H9 (cell line): ENCODE measurements around the gene ADIG. TPM values are rescaled to one million over a fixed set of nuclear protein-coding genes. Genes with fewer than 3 reads are reported as not detected.

Experiments
- DNase-seq: peaks from one replicate; pipeline ENCODE4 v3.0.0-alpha.2; 2017
- H2AFZ ChIP-seq: one replicate; pipeline ENCODE4 v1.6.1; 2013; ENCODE audit warnings: mild to moderate bottlenecking, low read length, control low read depth, moderate library complexity
- H2AK5ac ChIP-seq: 2 replicates; pipeline ENCODE4 v1.6.1; 2013; ENCODE audit warnings: low read length, control low read depth, mixed read lengths; ENCODE audit not compliant: insufficient read length
- H2BK120ac ChIP-seq: one replicate; pipeline ENCODE4 v1.6.1; 2013; ENCODE audit warnings: low read depth, mild to moderate bottlenecking, low read length, control low read depth, inconsistent platforms; ENCODE audit not compliant: poor library complexity, severe bottlenecking
- H2BK12ac ChIP-seq: 2 replicates; pipeline ENCODE4 v1.6.1; 2013; ENCODE audit warnings: low read length, control low read depth, mixed read lengths, low read depth; ENCODE audit not compliant: insufficient read length
- H2BK15ac ChIP-seq: 2 replicates; pipeline ENCODE4 v1.6.1; 2013; ENCODE audit warnings: low read depth, low read length, control low read depth
- H2BK20ac ChIP-seq: one replicate; pipeline ENCODE4 v1.6.1; 2013; ENCODE audit warnings: low read depth, mild to moderate bottlenecking, low read length, control low read depth, inconsistent platforms; ENCODE audit not compliant: poor library complexity, severe bottlenecking
- H2BK5ac ChIP-seq: 2 replicates; pipeline ENCODE4 v1.6.1; 2013; ENCODE audit warnings: low read length, control low read depth, mixed read lengths; ENCODE audit not compliant: insufficient read length
- H3K14ac ChIP-seq: 2 replicates; pipeline ENCODE4 v1.6.1; 2013; ENCODE audit warnings: low read length, control low read depth; ENCODE audit not compliant: insufficient read depth
- H3K18ac ChIP-seq: 2 replicates; pipeline ENCODE4 v1.6.1; 2013; ENCODE audit warnings: low read depth, mild to moderate bottlenecking, mixed read lengths, low read length, control low read depth; ENCODE audit not compliant: insufficient read length
- H3K23ac ChIP-seq: 2 replicates; pipeline ENCODE4 v1.6.1; 2013; ENCODE audit warnings: low read length, control low read depth, mixed read lengths, low read depth; ENCODE audit not compliant: insufficient read length
- H3K23me2 ChIP-seq: 2 replicates; pipeline ENCODE4 v1.6.1; 2013; ENCODE audit warnings: low read depth, mild to moderate bottlenecking, mixed read lengths, low read length, control low read depth; ENCODE audit not compliant: insufficient read length, poor library complexity, severe bottlenecking
- H3K27ac ChIP-seq: 2 replicates; pipeline ENCODE4 v1.5.1; 2013; ENCODE audit warnings: low read length, control low read depth, mixed read lengths, low read depth; ENCODE audit not compliant: insufficient read length
- H3K27me3 ChIP-seq: 2 replicates; pipeline ENCODE4 v1.6.1; 2013; ENCODE audit warnings: low read length, control low read depth, inconsistent platforms; ENCODE audit not compliant: insufficient read depth
- H3K4ac ChIP-seq: 2 replicates; pipeline ENCODE4 v1.6.1; 2013; ENCODE audit warnings: low read depth, mild to moderate bottlenecking, control low read depth, inconsistent platforms, low read length, moderate library complexity
- H3K4me1 ChIP-seq: 2 replicates; pipeline ENCODE4 v1.6.1; 2013; ENCODE audit warnings: low read length, control low read depth, inconsistent platforms; ENCODE audit not compliant: insufficient read depth
- H3K4me2 ChIP-seq: 2 replicates; pipeline ENCODE4 v1.6.1; 2013; ENCODE audit warnings: low read length, control low read depth, mixed read lengths; ENCODE audit not compliant: insufficient read length, insufficient read depth
- H3K56ac ChIP-seq: 2 replicates; pipeline ENCODE4 v1.6.1; 2013; ENCODE audit warnings: low read depth, mild to moderate bottlenecking, mixed read lengths, low read length, control low read depth; ENCODE audit not compliant: insufficient read length
- H3K79me1 ChIP-seq: 2 replicates; pipeline ENCODE4 v1.6.1; 2013; ENCODE audit warnings: low read depth, mild to moderate bottlenecking, moderate library complexity, low read length, control low read depth, inconsistent platforms; ENCODE audit not compliant: insufficient read depth, poor library complexity, severe bottlenecking
- H3K79me2 ChIP-seq: 2 replicates; pipeline ENCODE4 v1.6.1; 2013; ENCODE audit warnings: low read length, control low read depth, inconsistent platforms; ENCODE audit not compliant: insufficient read depth
- H3K9ac ChIP-seq: 2 replicates; pipeline ENCODE4 v1.6.1; 2013; ENCODE audit warnings: low read length, control low read depth, mixed read lengths; ENCODE audit not compliant: insufficient read length; ENCODE audit errors: extremely low read depth
- H3K9me3 ChIP-seq: one replicate; pipeline ENCODE4 v1.6.1; 2013; ENCODE audit warnings: low read depth, low read length, inconsistent platforms; ENCODE audit not compliant: control insufficient read depth
- H3T11ph ChIP-seq: one replicate; pipeline ENCODE4 v1.6.1; 2013; ENCODE audit warnings: mild to moderate bottlenecking, low read length, control low read depth, inconsistent platforms
- H4K20me1 ChIP-seq: one replicate; pipeline ENCODE4 v1.6.1; 2013; ENCODE audit not compliant: control insufficient read depth, insufficient read length, insufficient read depth
- H4K5ac ChIP-seq: 2 replicates; pipeline ENCODE4 v1.6.1; 2013; ENCODE audit warnings: low read depth, mild to moderate bottlenecking, mixed read lengths, low read length, control low read depth; ENCODE audit not compliant: insufficient read length
- H4K8ac ChIP-seq: replicated peaks from 2 replicates; pipeline ENCODE4 v1.6.1; 2013; ENCODE audit warnings: low read length, control low read depth, mixed read lengths, low read depth; ENCODE audit not compliant: insufficient read length
- H4K91ac ChIP-seq: 2 replicates; pipeline ENCODE4 v1.6.1; 2013; ENCODE audit warnings: low read depth, mild to moderate bottlenecking, moderate library complexity, mixed read lengths, low read length, control low read depth; ENCODE audit not compliant: insufficient read length
- H3K27ac Mint-ChIP-seq, 3 experiments: 2 replicates in 2 of 3; 3 replicates in 1 of 3; pipeline ENCODE4 v1.8.0; 2020 to 2021; ENCODE audit warnings: mixed read lengths in 3 of 3, mild to moderate bottlenecking in 1 of 3, moderate library complexity in 1 of 3
- H3K27me3 Mint-ChIP-seq: 2 replicates; pipeline ENCODE4 v1.8.0; 2021; ENCODE audit warnings: low read depth, mild to moderate bottlenecking, moderate library complexity, mixed read lengths
- H3K36me3 Mint-ChIP-seq, 3 experiments: 2 replicates in 2 of 3; 3 replicates in 1 of 3; pipeline ENCODE4 v1.8.0; 2020 to 2021; ENCODE audit warnings: low read depth in 3 of 3, mixed read lengths in 3 of 3; ENCODE audit not compliant: insufficient read depth in 1 of 3
- H3K4me1 Mint-ChIP-seq, 2 experiments: 2 replicates each; pipeline ENCODE4 v1.8.0; 2020; ENCODE audit warnings: mixed read lengths in 2 of 2
- H3K4me3 Mint-ChIP-seq, 2 experiments: 2 replicates in 1 of 2; 3 replicates in 1 of 2; pipeline ENCODE4 v1.8.0; 2020 to 2021; ENCODE audit warnings: mild to moderate bottlenecking in 2 of 2, mixed read lengths in 2 of 2, moderate library complexity in 1 of 2
- H3K9me3 Mint-ChIP-seq, 2 experiments: 2 replicates in 1 of 2; 3 replicates in 1 of 2; pipeline ENCODE4 v1.8.0; 2020; ENCODE audit warnings: mild to moderate bottlenecking in 2 of 2, mixed read lengths in 2 of 2, moderate library complexity in 1 of 2
- WGBS: extraction: QIAGEN DNeasy Blood & Tissue Kit; methylation state at CpG from one replicate; pipeline ENCODE4 v1.1.7; 2013; ENCODE audit warnings: missing lambda C conversion rate, low lambda C conversion rate, mixed read lengths; ENCODE audit not compliant: insufficient read length; ENCODE audit errors: extremely low coverage; 5-methylcytosine and 5-hydroxymethylcytosine counted together
- total RNA-seq: library from RNA; stranded (reverse); gene quantifications from 2 replicates; pipeline ENCODE4 v1.2.1, GENCODE V29; 2021
- TF ChIP-seq, protein P1 (sequence below): fragments of 200-600 bp; sonication (generic); conservative IDR thresholded peaks from 3 replicates; pipeline ENCODE4 v1.8.0; 2021; ENCODE audit warnings: antibody characterized with exemption, mild to moderate bottlenecking

Gene ADIG
- total RNA-seq, 1 experiment from 2014 or later: not detected

DNA sequence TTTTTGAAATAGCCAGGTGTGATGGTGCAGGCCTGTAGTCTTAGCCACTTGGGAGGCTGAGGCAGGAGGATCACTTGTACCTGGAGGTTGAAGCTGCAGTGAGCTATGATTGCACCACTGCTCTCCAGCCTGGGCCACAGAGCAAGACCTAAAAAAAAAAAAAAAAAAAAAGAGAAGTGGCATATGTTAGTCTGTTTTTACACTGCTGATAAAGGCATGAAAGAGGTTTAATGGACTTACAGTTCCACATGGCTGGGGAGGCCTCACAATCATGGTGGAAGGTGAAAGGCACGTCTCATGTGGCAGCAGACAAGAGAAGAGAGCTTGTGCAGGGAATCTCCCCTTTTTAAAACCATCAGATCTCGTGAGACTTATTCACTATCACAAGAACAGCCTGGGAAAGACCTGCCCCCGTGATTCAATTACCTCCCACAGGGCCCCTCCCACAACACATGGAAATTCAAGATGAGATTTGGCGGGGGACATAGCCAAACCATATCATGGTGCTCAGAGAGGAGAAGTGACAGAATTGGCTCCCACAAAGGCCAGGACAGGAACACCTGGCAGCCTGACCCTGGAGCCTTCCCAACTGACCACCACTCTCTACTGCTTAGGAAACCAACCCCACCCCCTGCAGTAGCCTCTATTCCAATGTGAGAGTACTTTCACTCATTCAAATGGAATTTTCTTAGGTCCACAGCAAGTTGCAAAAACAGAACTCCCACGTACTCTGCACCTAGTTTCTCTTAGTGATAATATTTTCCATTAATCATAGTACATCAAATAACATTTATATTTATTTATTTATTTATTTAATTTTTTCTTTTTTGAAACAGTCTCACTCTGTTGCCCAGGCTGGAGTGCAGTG lies 50.4 kb downstream of the ADIG start:
- no peak overlapping the region for H2AK5ac ChIP-seq

More for the DNA sequence above, 50.4 kb downstream of the ADIG start:
- no peaks in the 10 kb centered on the region for H3K79me1 ChIP-seq
- Mint-ChIP-seq H3K4me1 (peaks cover 16 to 21% of the 10 kb centered on the region in 2 experiments), H3K36me3 (no peaks in the 10 kb centered on the region; a peak in 1 of 7 replicates), H3K27me3 (peaks cover 2% of the 10 kb centered on the region), H3K4me3 (no peak overlapping the region), H3K27ac (no peak overlapping the region), H3K9me3 (no peaks in the 10 kb centered on the region)
- no peaks in the 10 kb centered on the region; the same call in 1 of the 2 replicates for H3K4me1 ChIP-seq
- no peaks in the 10 kb centered on the region for H3K23me2 ChIP-seq
- H4K20me1 ChIP-seq: no peaks in the 10 kb centered on the region
- H3T11ph ChIP-seq: no peak overlapping the region
- no peak overlapping the region for H2BK5ac ChIP-seq
- TF ChIP-seq, protein P1, sequence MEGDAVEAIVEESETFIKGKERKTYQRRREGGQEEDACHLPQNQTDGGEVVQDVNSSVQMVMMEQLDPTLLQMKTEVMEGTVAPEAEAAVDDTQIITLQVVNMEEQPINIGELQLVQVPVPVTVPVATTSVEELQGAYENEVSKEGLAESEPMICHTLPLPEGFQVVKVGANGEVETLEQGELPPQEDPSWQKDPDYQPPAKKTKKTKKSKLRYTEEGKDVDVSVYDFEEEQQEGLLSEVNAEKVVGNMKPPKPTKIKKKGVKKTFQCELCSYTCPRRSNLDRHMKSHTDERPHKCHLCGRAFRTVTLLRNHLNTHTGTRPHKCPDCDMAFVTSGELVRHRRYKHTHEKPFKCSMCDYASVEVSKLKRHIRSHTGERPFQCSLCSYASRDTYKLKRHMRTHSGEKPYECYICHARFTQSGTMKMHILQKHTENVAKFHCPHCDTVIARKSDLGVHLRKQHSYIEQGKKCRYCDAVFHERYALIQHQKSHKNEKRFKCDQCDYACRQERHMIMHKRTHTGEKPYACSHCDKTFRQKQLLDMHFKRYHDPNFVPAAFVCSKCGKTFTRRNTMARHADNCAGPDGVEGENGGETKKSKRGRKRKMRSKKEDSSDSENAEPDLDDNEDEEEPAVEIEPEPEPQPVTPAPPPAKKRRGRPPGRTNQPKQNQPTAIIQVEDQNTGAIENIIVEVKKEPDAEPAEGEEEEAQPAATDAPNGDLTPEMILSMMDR: no peak
- H3K9ac ChIP-seq: no peak overlapping the region
- H3K79me2 ChIP-seq: no peaks in the 10 kb centered on the region
- no peak overlapping the region for H3K18ac ChIP-seq
- no peak overlapping the region for H4K8ac ChIP-seq
- H2BK15ac ChIP-seq: no peak overlapping the region
- no peaks in the 10 kb centered on the region for H3K27me3 ChIP-seq
- no peak overlapping the region for H3K27ac ChIP-seq
- H3K56ac ChIP-seq: no peak overlapping the region
- no peak overlapping the region for H3K4ac ChIP-seq
- H2BK20ac ChIP-seq: no peak overlapping the region
- no peak overlapping the region for H3K4me2 ChIP-seq
- no peaks in the 10 kb centered on the region for H3K9me3 ChIP-seq
- no peak overlapping the region for H4K5ac ChIP-seq
- no peak for DNase-seq
- no peak overlapping the region for H4K91ac ChIP-seq
- no CpG with 5 or more reads among the region's 5 CpGs for WGBS
- no peak overlapping the region for H2BK120ac ChIP-seq
- H2AFZ ChIP-seq: no peak overlapping the region
- no peak overlapping the region for H3K14ac ChIP-seq
- H3K23ac ChIP-seq: no peak overlapping the region
- H2BK12ac ChIP-seq: no peak overlapping the region
